ENCODE results near the gene SLC28A1. TPM values are rescaled to one million over a fixed set of nuclear protein-coding genes. Genes with fewer than 3 reads are reported as not detected.

SLC28A1 gene
- total and polyA plus RNA-seq, 2 experiments from 2014 or later, result not detected

DNA sequence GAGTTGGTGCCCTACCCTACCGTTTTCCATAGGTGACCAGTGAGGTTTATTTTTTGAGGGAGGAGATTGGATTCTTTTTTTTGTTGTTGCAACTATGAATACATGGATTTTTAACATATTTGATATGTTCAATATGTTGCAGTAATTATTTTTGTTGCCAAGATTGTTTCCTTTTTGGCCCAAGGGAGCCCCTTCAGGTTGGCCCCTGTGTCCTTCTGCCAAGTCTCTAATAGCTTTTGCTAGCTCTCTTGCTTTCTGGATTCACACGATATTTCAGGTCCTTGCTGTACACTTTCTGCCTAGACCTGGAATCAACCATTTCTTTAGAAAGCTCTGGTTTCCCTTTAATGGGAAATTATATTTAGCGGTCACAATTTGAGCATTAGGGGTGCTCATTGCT lies 22.7 kb upstream of the SLC28A1 start:
- 56 to 68% methylated on average over 3 of the region's 3 CpGs for WGBS, 2 experiments (ENCODE audit: low coverage in 1 of 2, low lambda C conversion rate in 2 of 2, missing lambda C conversion rate in 2 of 2)
- H3K9me3 ChIP-seq (ENCODE audit: low read depth), result no peaks in the 10 kb centered on the region
- no peak overlapping the region for H3K4me2 ChIP-seq (ENCODE audit: unreplicated experiment)
- in situ Hi-C loops (cut with MboI), result no loop called here
- no peak overlapping the region for H3K27ac ChIP-seq
- H3F3A ChIP-seq (ENCODE audit: insufficient read depth), result no peaks in the 10 kb centered on the region
- DNase-seq, result no peak
- no peaks in the 10 kb centered on the region for H4K20me1 ChIP-seq (ENCODE audit: insufficient read depth)
- H3K9me2 ChIP-seq (ENCODE audit: insufficient read depth), result no peaks in the 10 kb centered on the region
- H3K79me2 ChIP-seq (ENCODE audit: insufficient read depth), result no peaks in the 10 kb centered on the region
- H3K27me3 ChIP-seq (replicated peaks; ENCODE audit: insufficient read depth), result no peaks in the 10 kb centered on the region
- no peaks in the 10 kb centered on the region for H3K36me3 ChIP-seq (ENCODE audit: low read depth)
- TF ChIP-seq EZH2 (IDR thresholded peaks at IDR 0.05; ENCODE audit: insufficient read depth, poor library complexity, severe bottlenecking), result no peak
- no peak for TF ChIP-seq EZH2phosphoT487 (IDR thresholded peaks at IDR 0.05; ENCODE audit: insufficient read depth, low read depth)
- H2AFZ ChIP-seq, result no peak overlapping the region
- no peaks in the 10 kb centered on the region for H3K4me1 ChIP-seq (ENCODE audit: insufficient read depth)
- no peak overlapping the region for H3K9ac ChIP-seq
- H3K4me3 ChIP-seq, result no peak overlapping the region

DNA sequence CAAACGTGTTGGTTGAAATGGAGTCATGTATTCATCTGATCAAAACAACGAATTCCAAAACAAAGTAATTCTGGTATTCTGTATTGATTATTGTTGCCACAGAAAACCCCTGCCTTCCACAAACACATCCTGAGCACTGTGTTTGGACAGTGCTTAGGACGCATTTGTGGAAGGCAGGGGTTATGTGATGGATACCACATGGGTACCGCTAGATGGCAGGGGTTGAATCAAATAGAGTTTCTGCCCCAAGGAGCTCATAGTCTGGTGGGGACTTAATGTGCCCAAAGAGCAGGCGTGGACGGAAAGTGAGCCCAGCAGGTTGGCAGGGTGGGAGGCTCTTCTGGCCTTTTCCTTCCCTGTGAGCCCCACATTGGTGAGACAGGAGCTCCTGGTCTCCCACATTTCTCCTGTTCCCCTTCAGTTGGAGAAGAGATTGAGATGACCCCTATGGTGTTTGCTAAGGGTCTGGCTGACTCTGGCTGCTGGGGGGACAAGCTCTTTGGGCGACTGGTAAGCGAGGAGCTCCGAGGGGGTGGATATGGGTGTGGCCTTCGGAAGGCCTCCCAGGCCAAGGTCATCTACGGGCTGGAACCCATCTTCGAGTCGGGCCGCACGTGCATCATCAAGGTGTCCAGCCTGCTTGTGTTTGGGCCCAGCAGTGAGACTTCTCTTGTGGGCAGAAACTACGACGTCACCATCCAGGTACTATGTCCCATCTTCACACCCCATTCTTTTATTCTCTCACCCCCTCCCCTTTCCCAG lies 22.1 kb upstream of the SLC28A1 start:
- H3K4me3 ChIP-seq, result no peak overlapping the region
- no peaks in the 10 kb centered on the region for H3F3A ChIP-seq (ENCODE audit: insufficient read depth)
- no peak for DNase-seq
- H3K36me3 ChIP-seq (ENCODE audit: low read depth), result no peaks in the 10 kb centered on the region
- WGBS, 2 experiments (ENCODE audit: low coverage in 1 of 2, low lambda C conversion rate in 2 of 2, missing lambda C conversion rate in 2 of 2), result 81 to 83% methylated on average over 17 of the region's 17 CpGs
- H3K4me2 ChIP-seq (ENCODE audit: unreplicated experiment), result no peak overlapping the region
- no peaks in the 10 kb centered on the region for H4K20me1 ChIP-seq (ENCODE audit: insufficient read depth)
- H3K4me1 ChIP-seq (ENCODE audit: insufficient read depth), result no peaks in the 10 kb centered on the region
- no peak overlapping the region for H2AFZ ChIP-seq
- H3K27ac ChIP-seq, result no peak overlapping the region
- no peaks in the 10 kb centered on the region for H3K79me2 ChIP-seq (ENCODE audit: insufficient read depth)
- TF ChIP-seq EZH2 (IDR thresholded peaks at IDR 0.05; ENCODE audit: insufficient read depth, poor library complexity, severe bottlenecking), result no peak
- no peak for TF ChIP-seq EZH2phosphoT487 (IDR thresholded peaks at IDR 0.05; ENCODE audit: insufficient read depth, low read depth)
- no peaks in the 10 kb centered on the region for H3K9me3 ChIP-seq (ENCODE audit: low read depth)
- no peaks in the 10 kb centered on the region for H3K9me2 ChIP-seq (ENCODE audit: insufficient read depth)
- in situ Hi-C loops (cut with MboI), result no loop called here
- no peak overlapping the region for H3K9ac ChIP-seq
- no peaks in the 10 kb centered on the region for H3K27me3 ChIP-seq (replicated peaks; ENCODE audit: insufficient read depth)

DNA sequence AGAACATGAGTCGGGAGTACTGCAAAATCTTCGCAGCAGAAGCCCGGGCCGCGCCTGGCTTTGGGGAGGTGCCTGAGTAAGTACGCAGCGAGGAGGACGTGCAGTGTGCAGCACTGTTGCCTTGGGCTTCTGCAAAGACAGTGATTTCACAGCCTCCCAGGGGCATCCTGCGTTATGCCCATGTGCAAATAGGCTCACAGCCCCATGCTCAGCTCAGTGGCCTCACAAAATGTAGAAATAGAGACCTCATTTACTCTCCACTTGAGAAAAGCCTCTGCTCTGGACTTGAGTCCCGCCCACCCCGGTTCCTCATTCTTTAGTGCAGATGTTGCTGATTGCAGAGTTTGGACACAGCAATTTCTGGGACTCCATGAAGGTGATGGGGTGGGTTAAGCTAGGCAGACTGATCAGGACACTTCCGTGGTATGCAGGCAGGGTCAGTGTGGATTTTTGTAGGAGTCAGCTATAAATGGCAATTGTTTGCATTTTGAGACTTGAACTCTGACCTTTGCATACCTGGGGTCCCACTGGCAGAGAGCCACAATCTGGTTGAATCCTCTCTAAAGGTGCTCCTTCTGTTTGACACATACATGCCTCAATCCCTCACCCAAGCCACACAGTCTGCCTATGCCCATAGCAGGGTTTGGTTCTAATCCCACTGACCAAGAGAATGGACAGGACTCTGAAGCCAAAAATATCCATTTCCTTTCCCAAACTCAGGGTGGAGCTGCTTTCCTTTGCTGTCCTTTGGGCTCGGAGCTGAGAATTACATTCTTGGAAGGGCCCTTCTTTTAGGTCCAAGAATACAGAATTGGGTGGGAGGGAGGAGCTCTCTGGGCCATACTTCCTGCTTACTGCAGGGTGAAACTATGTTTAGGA lies 20.7 kb upstream of the SLC28A1 start:
- DNase-seq, result peak; percentile 27
- no peak for TF ChIP-seq EZH2 (IDR thresholded peaks at IDR 0.05; ENCODE audit: insufficient read depth, poor library complexity, severe bottlenecking)
- Histone ChIP-seq H3K36me3 (ENCODE audit: low read depth) (no peaks in the 10 kb centered on the region), H2AFZ (no peak overlapping the region), H3F3A (ENCODE audit: insufficient read depth) (no peaks in the 10 kb centered on the region), H3K4me1 (ENCODE audit: insufficient read depth) (no peaks in the 10 kb centered on the region), H3K4me3 (no peak overlapping the region), H3K9ac (no peak overlapping the region), H4K20me1 (ENCODE audit: insufficient read depth) (no peaks in the 10 kb centered on the region), H3K27me3 (replicated peaks; ENCODE audit: insufficient read depth) (no peaks in the 10 kb centered on the region), H3K79me2 (ENCODE audit: insufficient read depth) (no peaks in the 10 kb centered on the region), H3K9me3 (ENCODE audit: low read depth) (no peaks in the 10 kb centered on the region), H3K27ac (no peak overlapping the region), H3K9me2 (ENCODE audit: insufficient read depth) (no peaks in the 10 kb centered on the region), H3K4me2 (ENCODE audit: unreplicated experiment) (no peak overlapping the region)
- in situ Hi-C loops (cut with MboI), result no loop called here
- 76 to 77% methylated on average over 13 of the region's 13 CpGs for WGBS, 2 experiments (ENCODE audit: low coverage in 1 of 2, low lambda C conversion rate in 2 of 2, missing lambda C conversion rate in 2 of 2)

DNA sequence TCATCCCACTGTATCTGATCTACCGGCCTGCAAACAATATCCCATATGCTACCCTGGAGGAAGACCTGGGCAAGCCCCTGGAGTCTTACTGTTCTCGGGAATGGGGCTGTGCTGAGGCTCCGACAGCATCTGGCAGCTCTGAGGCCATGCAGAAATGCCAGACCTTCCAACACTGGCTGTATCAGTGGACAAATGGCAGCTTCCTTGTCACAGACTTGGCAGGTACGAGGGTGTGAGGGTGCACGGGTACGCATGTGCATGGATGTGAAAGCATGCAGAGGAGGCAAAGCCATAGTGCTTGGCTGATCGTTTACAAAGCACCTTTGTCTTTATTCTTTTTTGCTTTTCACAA lies 20.0 kb upstream of the SLC28A1 start:
- H3K27ac ChIP-seq, result no peak overlapping the region
- H3K27me3 ChIP-seq (replicated peaks; ENCODE audit: insufficient read depth), result no peaks in the 10 kb centered on the region
- no peaks in the 10 kb centered on the region for H3K9me3 ChIP-seq (ENCODE audit: low read depth)
- H3K4me2 ChIP-seq (ENCODE audit: unreplicated experiment), result no peak overlapping the region
- TF ChIP-seq EZH2 (IDR thresholded peaks at IDR 0.05; ENCODE audit: insufficient read depth, poor library complexity, severe bottlenecking) (no peak), EZH2phosphoT487 (IDR thresholded peaks at IDR 0.05; ENCODE audit: insufficient read depth, low read depth) (no peak)
- H3K9ac ChIP-seq, result no peak overlapping the region
- no peaks in the 10 kb centered on the region for H3K9me2 ChIP-seq (ENCODE audit: insufficient read depth)
- no peak overlapping the region for H2AFZ ChIP-seq
- WGBS, 2 experiments (ENCODE audit: low coverage in 1 of 2, low lambda C conversion rate in 2 of 2, missing lambda C conversion rate in 2 of 2), result 57 to 63% methylated on average over 7 of the region's 7 CpGs
- in situ Hi-C loops (cut with MboI), result no loop called here
- H4K20me1 ChIP-seq (ENCODE audit: insufficient read depth), result no peaks in the 10 kb centered on the region
- no peak overlapping the region for H3K4me3 ChIP-seq
- H3F3A ChIP-seq (ENCODE audit: insufficient read depth), result no peaks in the 10 kb centered on the region
- no peaks in the 10 kb centered on the region for H3K79me2 ChIP-seq (ENCODE audit: insufficient read depth)
- no peak for DNase-seq
- H3K36me3 ChIP-seq (ENCODE audit: low read depth), result no peaks in the 10 kb centered on the region
- no peaks in the 10 kb centered on the region for H3K4me1 ChIP-seq (ENCODE audit: insufficient read depth)

All from GM23248 (cell line).